Endothelial cell of umbilical vein (primary cell): ENCODE data around the gene LAMTOR4.

Experiments used
- CTCF ChIP-seq, 2 donors: IDR thresholded peaks; 1 replicate in 1 of 2; 2 replicates in 1 of 2; pipeline ENCODE4 v1.5.1; 2011; ENCODE audit warnings: low read length in 2 of 2, mild to moderate bottlenecking in 2 of 2, moderate library complexity in 2 of 2, control low read depth in 1 of 2, inconsistent platforms in 1 of 2, low read depth in 1 of 2; ENCODE audit not compliant: insufficient read depth in 1 of 2; ENCODE audit errors: extremely low read depth in 1 of 2
- EZH2 ChIP-seq: IDR thresholded peaks from 2 replicates; pipeline ENCODE4 v1.6.1; 2012; ENCODE audit warnings: borderline replicate concordance, low read depth, mild to moderate bottlenecking, moderate library complexity, low read length, inconsistent platforms; ENCODE audit not compliant: severe bottlenecking
- FOS ChIP-seq: IDR thresholded peaks from 2 replicates; pipeline ENCODE4 v1.6.1; 2011; ENCODE audit warnings: mild to moderate bottlenecking, low read length, moderate library complexity, borderline replicate concordance; ENCODE audit not compliant: insufficient read depth
- JUN ChIP-seq: IDR thresholded peaks from 2 replicates; pipeline ENCODE4 v1.6.1; 2011; ENCODE audit warnings: borderline replicate concordance, low read depth; ENCODE audit not compliant: insufficient read length, insufficient read depth
- MAX ChIP-seq: IDR thresholded peaks from 2 replicates; pipeline ENCODE4 v1.6.1; 2011; ENCODE audit not compliant: insufficient read depth, insufficient read length
- POLR2A ChIP-seq: IDR thresholded peaks from 2 replicates; pipeline ENCODE4 v1.6.1; 2012; ENCODE audit warnings: low read depth, mild to moderate bottlenecking, control low read depth, low read length
- POLR2AphosphoS5 ChIP-seq: IDR thresholded peaks from 2 replicates; pipeline ENCODE4 v1.6.1; 2012; ENCODE audit warnings: low read depth, mild to moderate bottlenecking, control low read depth, low read length, moderate library complexity; ENCODE audit not compliant: insufficient read depth

GRCh38 chr7:100147278-100147677, 1.4 kb upstream of the LAMTOR4 start:
- no peak for TF ChIP-seq CTCF (IDR thresholded peaks at IDR 0.05; ENCODE audit: extremely low read depth in 1 of 2, insufficient read depth in 1 of 2, low read depth in 1 of 2, low read length in 2 of 2)
- TF ChIP-seq POLR2AphosphoS5, result no peak
- TF ChIP-seq EZH2, result no peak
- TF ChIP-seq MAX, result no peak
- TF ChIP-seq POLR2A, result no peak
- no peak for TF ChIP-seq JUN
- no peak for TF ChIP-seq FOS
